CD14-positive monocyte (primary cell): ENCODE data around the gene CASD1. TPM values are rescaled to one million over a fixed set of nuclear protein-coding genes. Genes with fewer than 3 reads are reported as not detected.

Source experiments
- DNase-seq, 3 donors: peaks; one replicate each; pipeline ENCODE4 v3.0.0-alpha.2; 2011 to 2022
- H2AFZ ChIP-seq: 2 replicates; pipeline ENCODE4 v1.6.0; 2012; ENCODE audit warnings: mild to moderate bottlenecking, low read depth, low read length, inconsistent platforms; ENCODE audit not compliant: insufficient read depth, poor library complexity, severe bottlenecking
- H3K27ac ChIP-seq, 2 donors: 1 replicate in 1 of 2; 2 replicates in 1 of 2; pipeline ENCODE4 v1.5.1; 2012 to 2013; ENCODE audit warnings: low read length in 2 of 2, control low read depth in 1 of 2, inconsistent platforms in 1 of 2, low read depth in 1 of 2, mild to moderate bottlenecking in 1 of 2
- H3K27me3 ChIP-seq, 2 donors: one replicate each; pipeline versions ENCODE4 v1.6.0 to v1.6.1; 2011 to 2013; ENCODE audit warnings: low read length in 2 of 2; ENCODE audit not compliant: control insufficient read depth in 2 of 2, insufficient read depth in 2 of 2
- H3K36me3 ChIP-seq, 2 donors: replicated peaks in 1 of 2; 1 replicate in 1 of 2; 2 replicates in 1 of 2; pipeline versions ENCODE4 v1.5.1 to v1.6.1; 2012 to 2013; ENCODE audit warnings: low read length in 2 of 2, control low read depth in 1 of 2, inconsistent platforms in 1 of 2, mild to moderate bottlenecking in 1 of 2; ENCODE audit not compliant: insufficient read depth in 2 of 2, control insufficient read depth in 1 of 2
- H3K4me1 ChIP-seq, 2 donors: 1 replicate in 1 of 2; 2 replicates in 1 of 2; pipeline versions ENCODE4 v1.5.1 to v1.6.1; 2012 to 2013; ENCODE audit warnings: low read length in 2 of 2, control low read depth in 1 of 2, inconsistent platforms in 1 of 2, mild to moderate bottlenecking in 1 of 2, moderate library complexity in 1 of 2; ENCODE audit not compliant: insufficient read depth in 2 of 2, control insufficient read depth in 1 of 2
- H3K4me2 ChIP-seq: replicated peaks from 2 replicates; pipeline ENCODE3; 2012; ENCODE audit warnings: low read length, moderate library complexity, mild to moderate bottlenecking; ENCODE audit not compliant: poor library complexity, severe bottlenecking; ENCODE audit errors: extremely low read depth
- H3K4me3 ChIP-seq, 3 experiments: fragments of 200-600 bp in 1 of 3; sonication (generic) in 1 of 3; replicated peaks in 1 of 3; 1 replicate in 2 of 3; 2 replicates in 1 of 3; pipeline ENCODE4 v1.5.1; 2011 to 2013; ENCODE audit warnings: low read length in 3 of 3, mild to moderate bottlenecking in 3 of 3, control low read depth in 2 of 3, low read depth in 2 of 3, inconsistent platforms in 1 of 3, moderate library complexity in 1 of 3
- H3K79me2 ChIP-seq: 2 replicates; pipeline ENCODE4 v1.6.0; 2012; ENCODE audit warnings: mild to moderate bottlenecking, control low read depth, inconsistent platforms, low read length, moderate library complexity; ENCODE audit not compliant: insufficient read depth
- H3K9ac ChIP-seq: 2 replicates; pipeline ENCODE4 v1.6.0; 2017; ENCODE audit warnings: low read length, mild to moderate bottlenecking; ENCODE audit not compliant: insufficient read depth, poor library complexity, severe bottlenecking
- H3K9me3 ChIP-seq, 2 donors: replicated peaks in 1 of 2; 1 replicate in 1 of 2; 2 replicates in 1 of 2; pipeline versions ENCODE4 v1.5.1 to v1.6.1; 2012 to 2013; ENCODE audit warnings: low read length in 2 of 2, control low read depth in 1 of 2; ENCODE audit not compliant: control insufficient read depth in 1 of 2, insufficient read depth in 1 of 2
- H4K20me1 ChIP-seq: 2 replicates; pipeline ENCODE4 v1.6.0; 2012; ENCODE audit warnings: mild to moderate bottlenecking, low read length, control low read depth, moderate library complexity; ENCODE audit not compliant: insufficient read depth
- H3K27ac Mint-ChIP-seq, 7 donors: one replicate each; pipeline ENCODE4 v1.8.0; 2020; ENCODE audit warnings: mild to moderate bottlenecking in 7 of 7, mixed read lengths in 7 of 7, moderate library complexity in 6 of 7, inconsistent platforms in 2 of 7
- H3K27me3 Mint-ChIP-seq, 3 donors: one replicate each; pipeline ENCODE4 v1.8.0; 2021 to 2022; ENCODE audit warnings: low read depth in 3 of 3, mild to moderate bottlenecking in 3 of 3, mixed read lengths in 3 of 3, moderate library complexity in 3 of 3, inconsistent platforms in 1 of 3
- H3K36me3 Mint-ChIP-seq, 2 donors: one replicate each; pipeline ENCODE4 v1.8.0; 2020; ENCODE audit warnings: mixed read lengths in 2 of 2, inconsistent platforms in 1 of 2, mild to moderate bottlenecking in 1 of 2
- H3K4me1 Mint-ChIP-seq: one replicate; pipeline ENCODE4 v1.8.0; 2020; ENCODE audit warnings: mild to moderate bottlenecking, mixed read lengths
- H3K4me3 Mint-ChIP-seq, 2 donors: one replicate each; pipeline ENCODE4 v1.8.0; 2020; ENCODE audit warnings: mild to moderate bottlenecking in 2 of 2, mixed read lengths in 2 of 2, moderate library complexity in 1 of 2
- H3K9me3 Mint-ChIP-seq, 7 donors: one replicate each; pipeline ENCODE4 v1.8.0; 2020 to 2022; ENCODE audit warnings: mixed read lengths in 7 of 7, mild to moderate bottlenecking in 6 of 7, moderate library complexity in 6 of 7, inconsistent platforms in 2 of 7
- WGBS: methylation state at CpG from one replicate; pipeline ENCODE4 v1.1.5; 2013; ENCODE audit warnings: missing lambda C conversion rate; ENCODE audit not compliant: insufficient coverage; 5-methylcytosine and 5-hydroxymethylcytosine counted together
- intact Hi-C, 2 donors: fragments of 100-400 bp; cut with micrococcal nuclease; formaldehyde crosslinking; loops; one replicate each; pipeline versions ENCODE4 v1.15.0 to v1.15.1; 2023
- polyA plus RNA-seq, 3 donors: library from polyadenylated mRNA; depleted of rRNA in 1 of 3; unstranded in 2 of 3; stranded (reverse) in 1 of 3; fragments of 300-500 nt in 2 of 3; fragments of >200 nt in 1 of 3; fragmentation: Illumina TruSeq in 2 of 3; gene quantifications; 1 replicate in 2 of 3; 2 replicates in 1 of 3; pipeline ENCODE4 v1.2.3, GENCODE V29; 2012 to 2021
- TF ChIP-seq, protein P1 (sequence below): fragments of 200-600 bp; IDR thresholded peaks from one replicate; pipeline ENCODE4 v1.8.0; 2022; ENCODE audit warnings: antibody characterized with exemption, mild to moderate bottlenecking

The CASD1 gene
- polyA plus RNA-seq, 3 donors, result 2.0 to 4.4 (median 3.6) TPM

DNA sequence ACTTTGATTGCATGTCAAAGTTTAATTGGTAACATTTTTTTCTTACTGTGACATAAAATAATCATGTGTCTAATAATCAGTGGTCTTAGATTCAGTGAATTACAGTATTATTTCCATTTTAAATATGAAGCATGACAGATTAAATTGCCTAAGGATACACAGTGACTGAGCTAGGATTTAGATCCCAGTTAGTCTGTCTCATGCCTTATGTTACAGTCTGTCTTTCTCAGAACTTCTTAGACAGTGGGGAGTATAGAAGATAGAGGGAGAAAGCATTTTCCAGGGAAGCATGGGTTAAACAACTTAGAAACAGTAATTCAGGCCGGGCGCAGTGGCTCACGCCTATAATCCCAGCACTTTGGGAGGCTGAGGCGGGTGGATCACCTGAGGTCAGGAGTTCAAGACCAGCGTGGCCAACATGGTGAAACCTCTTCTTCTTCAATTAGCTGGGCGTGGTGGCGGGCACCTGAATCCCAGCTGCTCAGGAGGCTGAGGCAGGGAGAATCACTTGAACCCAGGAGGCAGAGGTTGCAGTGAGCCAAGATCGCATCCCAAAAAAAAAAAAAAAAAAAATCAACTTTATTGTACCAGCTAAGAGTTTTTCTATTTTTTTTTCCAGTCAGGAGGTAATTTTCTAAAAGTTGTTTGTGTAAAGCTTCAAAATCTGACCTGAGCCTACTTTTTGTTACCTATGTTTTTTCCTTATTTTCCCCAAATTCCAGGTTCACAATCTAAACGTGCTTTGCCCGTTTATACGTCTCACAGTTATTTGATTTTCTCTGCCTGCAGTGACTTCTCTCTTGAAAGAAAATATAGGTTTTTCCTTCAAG, 3.3 kb downstream of the CASD1 start:
- Histone ChIP-seq H3K36me3 (no peaks in the 10 kb centered on the region), H3K27ac (no peak overlapping the region), H4K20me1 (no peaks in the 10 kb centered on the region), H2AFZ (no peak overlapping the region), H3K9me3 (no peaks in the 10 kb centered on the region), H3K79me2 (peaks cover 51% of the 10 kb centered on the region), H3K4me2 (no peak overlapping the region), H3K4me3 (no peak overlapping the region), H3K27me3 (no peaks in the 10 kb centered on the region), H3K9ac (no peak overlapping the region), H3K4me1 (peaks cover 13 to 19% of the 10 kb centered on the region in 2 donors)
- DNase-seq, result no peak
- H3K27ac Mint-ChIP-seq, result no peak overlapping the region
- no peaks in the 10 kb centered on the region for H3K9me3 Mint-ChIP-seq
- H3K4me3 Mint-ChIP-seq, result no peak overlapping the region
- WGBS, result 98% methylated on average over 5 of the region's 11 CpGs
- intact Hi-C loops, result no loop called here
- TF ChIP-seq, protein P1, sequence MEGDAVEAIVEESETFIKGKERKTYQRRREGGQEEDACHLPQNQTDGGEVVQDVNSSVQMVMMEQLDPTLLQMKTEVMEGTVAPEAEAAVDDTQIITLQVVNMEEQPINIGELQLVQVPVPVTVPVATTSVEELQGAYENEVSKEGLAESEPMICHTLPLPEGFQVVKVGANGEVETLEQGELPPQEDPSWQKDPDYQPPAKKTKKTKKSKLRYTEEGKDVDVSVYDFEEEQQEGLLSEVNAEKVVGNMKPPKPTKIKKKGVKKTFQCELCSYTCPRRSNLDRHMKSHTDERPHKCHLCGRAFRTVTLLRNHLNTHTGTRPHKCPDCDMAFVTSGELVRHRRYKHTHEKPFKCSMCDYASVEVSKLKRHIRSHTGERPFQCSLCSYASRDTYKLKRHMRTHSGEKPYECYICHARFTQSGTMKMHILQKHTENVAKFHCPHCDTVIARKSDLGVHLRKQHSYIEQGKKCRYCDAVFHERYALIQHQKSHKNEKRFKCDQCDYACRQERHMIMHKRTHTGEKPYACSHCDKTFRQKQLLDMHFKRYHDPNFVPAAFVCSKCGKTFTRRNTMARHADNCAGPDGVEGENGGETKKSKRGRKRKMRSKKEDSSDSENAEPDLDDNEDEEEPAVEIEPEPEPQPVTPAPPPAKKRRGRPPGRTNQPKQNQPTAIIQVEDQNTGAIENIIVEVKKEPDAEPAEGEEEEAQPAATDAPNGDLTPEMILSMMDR, result no peak
- H3K4me1 Mint-ChIP-seq, result peaks cover 17% of the 10 kb centered on the region
- H3K27me3 Mint-ChIP-seq, result peaks cover 0 to 2% (median 0%) of the 10 kb centered on the region in 3 donors
- peaks cover 0 to 5% of the 10 kb centered on the region in 2 donors for H3K36me3 Mint-ChIP-seq

DNA sequence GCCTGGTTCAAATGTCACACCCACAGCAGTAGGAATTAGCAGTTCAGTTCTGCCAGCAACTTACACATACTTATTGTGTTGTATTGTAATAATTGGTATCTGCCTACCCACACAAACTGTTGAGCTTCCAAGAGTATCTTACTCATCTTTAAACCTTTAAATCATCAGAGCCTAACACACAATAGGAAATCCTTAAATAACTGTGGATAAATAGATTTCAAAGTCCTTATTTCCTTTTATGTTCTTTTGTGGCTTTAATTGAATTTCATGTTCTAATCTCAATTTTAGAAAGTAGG, 3.9 kb downstream of the CASD1 start:
- peaks cover 51% of the 10 kb centered on the region for H3K79me2 ChIP-seq
- no peaks in the 10 kb centered on the region for H3K9me3 ChIP-seq
- no peak overlapping the region for H3K4me3 Mint-ChIP-seq
- TF ChIP-seq, protein P1, result no peak
- no peak overlapping the region for H3K27ac ChIP-seq
- H3K4me2 ChIP-seq, result no peak overlapping the region
- no peak overlapping the region for H3K27ac Mint-ChIP-seq
- H3K4me1 ChIP-seq, result peaks cover 13 to 19% of the 10 kb centered on the region in 2 donors
- H3K9ac ChIP-seq, result no peak overlapping the region
- H3K36me3 Mint-ChIP-seq, result peaks cover 4 to 6% of the 10 kb centered on the region in 2 donors
- H3K9me3 Mint-ChIP-seq, result no peaks in the 10 kb centered on the region
- no peak overlapping the region for H2AFZ ChIP-seq
- no peak overlapping the region for H3K4me3 ChIP-seq
- peaks cover 17% of the 10 kb centered on the region for H3K4me1 Mint-ChIP-seq
- H4K20me1 ChIP-seq, result no peaks in the 10 kb centered on the region
- DNase-seq, result no peak
- H3K27me3 Mint-ChIP-seq, result peaks cover 0 to 2% (median 0%) of the 10 kb centered on the region in 3 donors
- H3K27me3 ChIP-seq, result no peaks in the 10 kb centered on the region
- intact Hi-C loops, result no loop called here
- no peaks in the 10 kb centered on the region for H3K36me3 ChIP-seq
